Measurements from ENCODE around the gene WBP2.

DNA sequence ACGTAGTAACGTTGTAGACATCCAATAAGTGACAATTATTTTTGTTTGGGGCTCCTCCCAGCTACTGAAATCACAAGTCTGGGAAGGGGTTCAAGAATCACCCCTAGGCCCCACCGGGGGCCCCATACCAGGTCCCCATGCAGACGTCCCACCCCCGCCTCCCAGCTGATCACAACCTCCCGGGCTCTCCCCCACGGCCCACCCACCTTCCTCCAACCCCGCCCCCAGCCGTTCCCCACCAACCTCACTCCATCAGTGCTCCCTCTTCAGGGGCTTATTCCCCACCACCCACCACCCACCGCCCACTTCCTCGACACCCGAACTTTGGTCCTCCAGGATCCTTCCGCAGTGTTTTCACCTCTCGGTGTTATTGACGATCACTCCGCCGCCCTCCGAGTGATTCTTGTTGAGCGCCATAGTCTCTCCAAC lies 240 bp downstream of the WBP2 start:
- TF ChIP-seq EZH2 (IDR thresholded peaks at IDR 0.05) (no peak), POLR2AphosphoS5 (IDR thresholded peaks at IDR 0.05; ENCODE audit: borderline replicate concordance, low read depth, low read length) (no peak; the same call in 1 of the 2 replicates)

Measured in SK-N-MC (cell line).